Chondrocyte (in vitro differentiated cells): ENCODE data around the gene MST1R. TPM values are rescaled to one million over a fixed set of nuclear protein-coding genes. Genes with fewer than 3 reads are reported as not detected.

Source experiments
- DNase-seq: peaks from one replicate; pipeline ENCODE4 v3.0.0; 2021; ENCODE audit warnings: mixed read lengths, low spot score
- H3K27ac Mint-ChIP-seq: one replicate; pipeline ENCODE4 v1.8.0; 2021; ENCODE audit warnings: mild to moderate bottlenecking, moderate library complexity, mixed read lengths; ENCODE audit not compliant: unreplicated experiment
- H3K27me3 Mint-ChIP-seq: 2 replicates; pipeline ENCODE4 v1.8.0; 2021; ENCODE audit warnings: low read depth, mixed read lengths
- H3K36me3 Mint-ChIP-seq: 2 replicates; pipeline ENCODE4 v1.8.0; 2021; ENCODE audit warnings: low read depth, mixed read lengths
- H3K4me1 Mint-ChIP-seq: 2 replicates; pipeline ENCODE4 v1.8.0; 2021; ENCODE audit warnings: low read depth, mild to moderate bottlenecking, mixed read lengths
- H3K4me3 Mint-ChIP-seq: one replicate; pipeline ENCODE4 v1.8.0; 2021; ENCODE audit warnings: mild to moderate bottlenecking, moderate library complexity, mixed read lengths; ENCODE audit not compliant: unreplicated experiment
- H3K9me3 Mint-ChIP-seq: 2 replicates; pipeline ENCODE4 v1.8.0; 2021; ENCODE audit warnings: low read depth, mixed read lengths
- total RNA-seq: library from RNA; stranded (reverse); gene quantifications from 3 replicates; pipeline ENCODE4 v1.2.1, GENCODE V29; 2021
- TF ChIP-seq, protein P1 (sequence below): fragments of 200-600 bp; sonication (generic); IDR thresholded peaks from 2 replicates; pipeline ENCODE4 v1.5.0; 2021; ENCODE audit warnings: antibody characterized with exemption, mild to moderate bottlenecking, moderate library complexity

The MST1R gene
- total RNA-seq, 1 donor from 2014 or later, result 0.55 TPM

DNA sequence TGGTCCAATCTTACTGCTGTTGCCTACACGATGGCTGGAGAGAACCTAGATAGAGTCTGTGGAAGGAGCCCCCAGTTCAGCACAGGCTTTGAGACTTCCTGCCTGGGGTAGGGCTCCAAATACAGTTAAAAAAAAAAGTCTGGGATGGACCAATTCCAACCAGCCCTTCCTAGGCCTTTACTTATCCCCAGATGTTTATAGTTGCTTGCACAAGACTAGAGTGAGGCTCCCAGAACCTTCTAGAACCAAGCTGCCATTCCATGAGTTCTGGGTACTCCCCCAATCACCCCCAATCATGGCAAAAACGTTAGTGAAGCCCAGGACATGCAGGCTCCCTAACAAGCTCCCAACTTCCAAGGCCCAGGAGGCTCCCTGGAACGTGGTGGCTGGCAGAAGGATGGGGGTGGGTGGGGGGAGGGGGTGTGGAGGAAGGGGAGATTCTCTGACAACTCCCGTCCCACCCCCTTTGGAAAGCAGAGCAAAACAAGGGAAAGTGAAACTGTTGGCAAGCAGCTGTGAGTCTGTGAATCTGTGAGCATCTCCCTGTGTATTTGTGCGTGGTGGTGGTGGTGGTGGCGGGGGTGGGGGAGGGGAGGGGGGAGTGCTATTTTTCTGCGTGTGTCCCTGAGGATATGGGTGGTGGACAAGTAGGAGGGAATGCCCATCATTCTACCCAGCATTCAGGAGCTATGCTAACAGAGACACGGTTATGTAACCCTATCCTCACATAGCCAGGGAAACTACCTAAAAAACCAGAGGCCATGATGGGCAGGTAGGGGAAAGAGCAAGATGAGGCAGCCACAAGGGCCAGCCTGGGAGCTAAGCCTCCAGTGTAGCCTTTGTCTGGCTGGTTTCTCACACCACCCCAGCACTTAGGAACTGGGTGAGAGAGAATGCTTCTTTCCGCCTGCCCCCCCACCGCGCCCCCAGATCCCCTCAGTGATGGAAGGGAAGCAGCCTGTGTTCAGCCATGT lies 2.0 kb downstream of the MST1R start:
- no peaks in the 10 kb centered on the region for H3K9me3 Mint-ChIP-seq
- DNase-seq, result no peak
- H3K4me1 Mint-ChIP-seq, result peaks cover 14% of the 10 kb centered on the region
- H3K36me3 Mint-ChIP-seq, result no peaks in the 10 kb centered on the region
- no peak overlapping the region for H3K4me3 Mint-ChIP-seq
- TF ChIP-seq, protein P1, sequence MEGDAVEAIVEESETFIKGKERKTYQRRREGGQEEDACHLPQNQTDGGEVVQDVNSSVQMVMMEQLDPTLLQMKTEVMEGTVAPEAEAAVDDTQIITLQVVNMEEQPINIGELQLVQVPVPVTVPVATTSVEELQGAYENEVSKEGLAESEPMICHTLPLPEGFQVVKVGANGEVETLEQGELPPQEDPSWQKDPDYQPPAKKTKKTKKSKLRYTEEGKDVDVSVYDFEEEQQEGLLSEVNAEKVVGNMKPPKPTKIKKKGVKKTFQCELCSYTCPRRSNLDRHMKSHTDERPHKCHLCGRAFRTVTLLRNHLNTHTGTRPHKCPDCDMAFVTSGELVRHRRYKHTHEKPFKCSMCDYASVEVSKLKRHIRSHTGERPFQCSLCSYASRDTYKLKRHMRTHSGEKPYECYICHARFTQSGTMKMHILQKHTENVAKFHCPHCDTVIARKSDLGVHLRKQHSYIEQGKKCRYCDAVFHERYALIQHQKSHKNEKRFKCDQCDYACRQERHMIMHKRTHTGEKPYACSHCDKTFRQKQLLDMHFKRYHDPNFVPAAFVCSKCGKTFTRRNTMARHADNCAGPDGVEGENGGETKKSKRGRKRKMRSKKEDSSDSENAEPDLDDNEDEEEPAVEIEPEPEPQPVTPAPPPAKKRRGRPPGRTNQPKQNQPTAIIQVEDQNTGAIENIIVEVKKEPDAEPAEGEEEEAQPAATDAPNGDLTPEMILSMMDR, result no peak
- H3K27me3 Mint-ChIP-seq, result no peaks in the 10 kb centered on the region
- no peak overlapping the region for H3K27ac Mint-ChIP-seq

- TF ChIP-seq, protein P1, result no peak
- Mint-ChIP-seq H3K36me3 (no peaks in the 10 kb centered on the region), H3K4me3 (no peak overlapping the region), H3K9me3 (no peaks in the 10 kb centered on the region), H3K4me1 (peaks cover 6% of the 10 kb centered on the region), H3K27ac (no peak overlapping the region), H3K27me3 (no peaks in the 10 kb centered on the region)
- no peak for DNase-seq
These were observed 3.1 kb downstream of the MST1R start for GRCh38 chr3:49900491-49901153.

DNA sequence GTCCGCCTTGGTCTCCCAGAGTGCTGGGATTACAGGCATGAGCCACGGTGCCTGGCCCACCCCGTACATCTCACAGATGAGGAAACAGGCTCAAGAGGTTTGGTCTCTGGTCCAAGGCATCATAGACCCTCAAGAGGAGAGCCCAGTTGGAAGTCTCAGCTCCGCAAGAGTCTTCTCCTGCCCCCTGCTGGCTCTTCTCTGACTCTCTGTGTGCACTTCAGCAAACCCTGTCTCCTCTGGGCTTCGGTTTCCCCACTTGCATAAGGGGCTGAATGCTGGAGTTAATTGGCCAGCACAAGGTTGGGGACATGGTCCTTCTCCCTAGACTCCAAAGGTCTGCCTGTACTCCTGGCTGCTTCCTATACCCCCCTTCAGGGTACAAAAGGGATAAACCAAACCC lies 3.9 kb downstream of the MST1R start:
- Mint-ChIP-seq H3K27ac (no peak overlapping the region), H3K36me3 (no peaks in the 10 kb centered on the region), H3K4me1 (peaks cover 6% of the 10 kb centered on the region), H3K4me3 (no peak overlapping the region), H3K27me3 (no peaks in the 10 kb centered on the region), H3K9me3 (no peaks in the 10 kb centered on the region)
- DNase-seq, result no peak
- TF ChIP-seq, protein P1, result peak; percentile 42

DNA sequence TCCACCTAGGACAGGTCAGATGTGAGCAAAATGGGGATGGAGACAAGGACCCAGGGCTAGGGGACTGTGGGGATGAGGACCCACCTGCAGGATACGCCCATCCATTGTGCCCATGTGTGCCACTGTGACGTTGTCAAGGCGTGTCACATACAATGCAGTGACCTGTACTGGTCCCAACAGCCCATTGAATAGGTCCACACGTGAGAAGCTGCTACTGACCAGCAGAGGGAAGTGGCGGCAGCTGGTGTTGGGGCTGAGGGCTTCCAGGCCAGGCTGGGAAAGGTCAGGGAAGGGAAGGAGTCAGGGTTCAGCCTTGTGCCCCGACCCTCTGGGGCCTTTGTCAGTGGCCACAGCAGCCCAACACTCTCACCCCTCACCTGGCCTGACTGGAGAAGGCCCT lies 4.7 kb downstream of the MST1R start:
- H3K27me3 Mint-ChIP-seq, result no peaks in the 10 kb centered on the region
- TF ChIP-seq, protein P1, result no peak
- peaks cover 6% of the 10 kb centered on the region for H3K4me1 Mint-ChIP-seq
- no peaks in the 10 kb centered on the region for H3K9me3 Mint-ChIP-seq
- H3K27ac Mint-ChIP-seq, result no peak overlapping the region
- H3K36me3 Mint-ChIP-seq, result no peaks in the 10 kb centered on the region
- DNase-seq, result no peak
- no peak overlapping the region for H3K4me3 Mint-ChIP-seq

- H3K4me1 Mint-ChIP-seq, result peaks cover 6% of the 10 kb centered on the region
- no peaks in the 10 kb centered on the region for H3K27me3 Mint-ChIP-seq
- no peaks in the 10 kb centered on the region for H3K36me3 Mint-ChIP-seq
- DNase-seq, result no peak
- H3K9me3 Mint-ChIP-seq, result no peaks in the 10 kb centered on the region
- no peak overlapping the region for H3K4me3 Mint-ChIP-seq
- TF ChIP-seq, protein P1, result no peak
- H3K27ac Mint-ChIP-seq, result no peak overlapping the region
These were observed 7.3 kb downstream of the MST1R start for GRCh38 chr3:49896345-49896744.
